HG02678 (cell line): ENCODE measurements around the gene IL11.
"Not testable (repeated sequence)": the region's sequence is repeated elsewhere in the genome, so short reads cannot be mapped to it uniquely, and the experiment has no call there.

Source experiments
- ATAC-seq: cut with Tn5 transposase; IDR thresholded peaks from one replicate; pipeline ENCODE4 v1.9.1; 2021; ENCODE audit warnings: mild to moderate bottlenecking, moderate library complexity; ENCODE audit not compliant: unreplicated experiment

IL11 gene

DNA sequence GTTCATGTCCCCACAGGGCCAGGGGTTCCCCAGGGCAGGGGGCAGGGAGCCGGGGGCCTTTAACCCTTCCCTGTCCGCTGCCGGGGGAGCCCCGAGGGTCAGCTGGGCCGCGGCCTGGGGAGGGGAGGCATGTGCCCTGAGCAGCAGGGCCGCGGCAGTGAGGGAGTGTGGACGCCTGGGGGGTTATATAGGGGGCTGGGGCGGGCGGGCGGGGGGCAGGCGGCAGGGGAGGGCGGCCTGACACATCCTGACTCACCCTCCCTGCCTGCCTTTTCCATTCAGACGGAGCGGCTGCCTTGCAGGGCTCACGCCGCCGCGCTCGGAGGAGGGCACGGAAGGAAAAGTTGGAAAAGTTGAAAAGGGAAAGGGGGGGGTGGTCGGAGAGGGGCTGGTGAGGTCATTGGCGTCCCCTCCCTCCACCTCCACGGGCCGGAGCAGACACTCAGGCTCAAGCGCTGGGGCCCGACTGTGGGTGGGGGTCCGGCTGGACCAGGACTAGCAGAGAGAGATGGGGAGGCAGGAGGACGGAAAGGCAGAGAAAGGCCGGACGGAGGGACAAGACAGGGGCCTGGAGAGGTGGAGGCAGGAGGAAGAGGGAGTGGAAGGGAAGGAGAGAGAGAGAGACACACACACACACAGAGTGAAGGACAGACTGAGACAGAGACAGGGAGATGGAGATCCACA, at the start of gene IL11:
TSS of gene IL11 (minus strand) at position 159 of the 684 bp plus-strand sequence. CDS start at position 6, 153 bp downstream.
- no peak for ATAC-seq

DNA sequence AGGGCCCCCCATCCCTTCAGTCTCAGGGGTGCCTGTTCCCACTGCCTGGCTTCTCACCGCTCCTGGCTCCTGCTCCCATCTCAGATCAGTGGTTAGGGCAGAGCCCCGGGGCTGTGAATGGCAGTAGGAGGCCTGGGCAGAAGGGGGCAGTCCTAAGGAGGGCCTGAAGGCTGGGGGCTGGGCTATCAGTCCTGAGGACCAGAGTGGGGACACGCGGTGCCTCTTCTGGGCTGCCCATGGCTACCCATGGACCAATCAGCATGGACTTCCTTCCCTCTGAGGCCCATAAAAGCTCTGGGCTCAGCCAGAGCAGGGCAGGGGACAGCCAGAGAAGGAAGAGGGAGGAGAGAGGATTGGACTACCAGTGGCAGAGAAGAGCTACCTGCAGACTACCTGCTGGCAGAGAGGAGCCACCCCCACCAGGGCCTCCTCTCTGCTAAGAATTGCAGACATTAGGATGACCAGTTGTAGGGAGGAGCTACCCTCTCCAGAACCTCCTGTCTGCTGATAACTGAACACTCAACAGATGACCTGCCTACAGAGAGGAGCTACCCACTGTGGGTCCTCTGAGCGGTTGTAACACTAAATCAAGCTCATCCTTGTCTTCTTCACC, 49.5 kb upstream of the IL11 start:
- no peak for ATAC-seq

DNA sequence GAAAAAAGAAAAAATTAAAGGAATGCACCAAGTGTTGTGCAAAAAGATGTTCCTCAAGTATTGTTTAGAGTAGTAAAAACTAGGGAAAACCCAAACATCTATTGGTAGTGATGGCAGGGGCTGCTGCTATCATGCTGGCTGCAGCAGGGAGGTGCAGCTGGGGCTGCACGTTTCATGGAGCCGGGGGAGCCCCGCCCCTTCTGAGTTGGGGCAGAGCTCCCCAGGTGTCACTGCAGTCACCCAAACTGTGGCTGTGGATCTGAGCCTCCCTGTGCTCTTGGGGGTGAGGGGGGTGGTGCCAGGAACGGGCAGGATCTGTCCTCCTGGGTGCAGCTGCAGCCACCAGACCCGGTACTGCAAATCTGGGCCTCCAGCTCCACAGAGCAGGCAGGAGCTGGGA, 48.8 kb upstream of the IL11 start:
- ATAC-seq: no peak

DNA sequence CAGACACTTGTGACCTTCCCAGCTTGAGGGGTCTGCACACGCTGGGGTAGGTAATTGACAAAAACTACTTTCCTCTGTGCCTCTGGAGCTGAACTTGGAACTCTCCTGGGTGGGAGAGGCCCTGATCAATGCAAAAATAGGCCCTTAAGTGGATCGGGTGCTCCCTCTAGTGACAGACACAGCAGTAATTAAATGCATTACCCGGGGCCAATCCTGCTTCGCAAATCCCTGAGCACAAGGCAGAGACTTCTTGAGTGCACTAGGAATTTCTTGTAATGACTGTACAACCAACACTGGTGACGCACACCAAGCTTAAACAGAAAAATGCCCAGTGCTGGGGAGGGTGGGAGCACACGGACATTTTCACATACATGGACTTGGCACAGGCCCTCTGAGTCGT, 47.9 kb upstream of the IL11 start:
- no peak for ATAC-seq

DNA sequence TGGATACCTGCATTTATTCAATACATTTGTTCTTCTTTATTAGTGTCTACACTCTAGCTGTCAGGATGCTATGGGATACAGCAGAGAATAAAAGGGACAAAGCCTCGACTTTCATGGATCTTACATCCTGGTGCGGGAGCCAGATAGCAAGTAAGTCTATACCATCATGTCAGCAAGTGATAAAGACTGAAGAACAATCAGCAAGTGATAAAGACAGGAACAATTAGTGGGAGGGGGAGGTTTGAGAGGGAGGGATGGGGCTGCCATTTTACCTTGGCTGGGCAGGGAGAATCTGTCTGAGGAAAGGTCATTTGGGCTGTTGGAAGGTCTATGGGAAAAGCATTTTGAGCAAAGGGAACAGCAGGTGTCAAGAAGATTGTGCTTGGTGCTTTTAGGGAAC, 39.9 kb upstream of the IL11 start:
- ATAC-seq: no peak

DNA sequence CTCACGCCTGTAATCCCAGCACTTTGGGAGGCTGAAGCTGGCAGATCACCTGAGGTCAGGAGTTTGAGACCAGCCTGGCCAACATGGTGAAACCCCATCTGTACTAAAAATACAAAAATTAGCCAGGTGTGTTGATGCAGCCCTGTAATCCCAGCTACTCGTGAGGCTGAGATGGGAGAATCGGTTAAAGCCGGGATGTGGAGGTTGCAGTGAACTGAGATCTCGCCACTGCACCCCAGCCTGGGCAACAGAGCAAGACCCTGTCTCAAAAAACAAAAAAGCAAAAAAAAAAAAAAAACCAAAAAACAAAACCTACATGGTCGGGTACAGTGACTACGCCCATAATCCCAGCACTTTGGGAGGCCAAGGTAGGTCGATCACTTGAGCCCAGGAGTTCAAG, 38.9 kb upstream of the IL11 start:
- not testable (repeated sequence) for ATAC-seq

DNA sequence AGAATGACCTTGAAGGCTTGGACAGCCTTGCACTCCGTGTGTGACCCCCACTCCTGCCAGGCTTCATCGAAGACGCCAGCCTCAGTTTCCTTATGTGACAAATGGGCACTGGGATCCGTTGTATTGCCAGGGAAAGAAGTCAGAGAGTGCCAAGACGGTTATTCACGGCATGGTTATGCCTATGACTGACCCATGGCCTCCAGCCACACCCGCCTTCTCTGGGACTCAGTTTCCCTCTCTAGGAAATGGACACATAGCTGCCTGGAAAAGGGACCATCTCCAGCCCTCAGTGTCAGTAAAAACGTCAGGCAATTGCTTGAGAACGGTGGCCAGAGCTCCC, 38.2 kb upstream of the IL11 start:
- ATAC-seq: no peak

DNA sequence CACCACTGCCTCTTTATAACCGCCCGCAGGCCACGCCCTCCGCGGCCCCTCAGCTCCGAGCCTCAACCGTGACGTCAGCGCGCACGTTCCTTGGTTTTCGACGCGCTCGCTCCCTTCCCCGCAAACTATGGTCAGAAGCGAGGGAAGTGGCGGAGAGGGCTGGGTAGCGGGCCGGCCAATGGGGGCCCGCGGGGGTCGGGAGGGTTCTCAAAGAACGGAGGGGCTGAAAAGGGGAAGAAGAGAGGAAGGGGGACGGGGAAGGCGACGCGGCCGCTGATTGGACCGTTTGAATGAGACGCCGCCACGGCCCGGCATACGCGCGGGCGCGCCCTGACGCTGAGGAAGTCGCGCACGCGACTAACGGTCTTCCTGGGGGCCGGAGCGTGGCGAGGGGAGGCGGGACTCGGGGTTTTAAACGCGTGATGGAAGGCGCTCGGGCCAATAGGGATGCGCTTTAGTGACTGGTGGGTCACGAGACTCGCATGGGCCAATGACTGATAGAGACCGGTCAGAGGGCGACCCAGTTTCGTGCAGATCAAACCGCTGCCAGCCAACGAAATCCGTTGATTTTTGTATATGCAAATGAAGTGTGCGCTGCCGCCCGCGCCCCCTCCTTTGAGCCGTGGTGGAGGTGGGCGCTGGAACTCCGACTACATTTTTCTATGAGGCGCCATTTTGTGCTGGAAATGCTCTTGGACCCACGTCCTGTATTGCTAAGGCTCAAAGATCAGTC, 37.7 kb upstream of the IL11 start:
- peak; percentile 82 for ATAC-seq

DNA sequence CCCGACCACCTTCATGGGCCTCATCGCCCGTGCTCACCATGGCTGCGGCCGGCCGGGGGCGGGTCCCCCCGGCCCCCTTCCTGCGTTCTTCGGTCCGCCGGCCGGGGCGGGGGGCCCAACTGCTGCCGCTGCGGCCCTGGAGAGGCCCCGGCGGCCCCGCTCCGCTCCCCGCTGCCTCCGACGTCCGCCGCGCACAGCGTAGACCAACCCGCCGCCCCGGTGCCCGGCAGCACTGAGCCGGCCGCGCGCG, 37.2 kb upstream of the IL11 start, which contains the start of gene UBE2S:
TSS of gene UBE2S (minus strand) at position 239 of the 250 bp plus-strand sequence. CDS start at position 40, 199 bp downstream.
- ATAC-seq: peak; percentile 11

DNA sequence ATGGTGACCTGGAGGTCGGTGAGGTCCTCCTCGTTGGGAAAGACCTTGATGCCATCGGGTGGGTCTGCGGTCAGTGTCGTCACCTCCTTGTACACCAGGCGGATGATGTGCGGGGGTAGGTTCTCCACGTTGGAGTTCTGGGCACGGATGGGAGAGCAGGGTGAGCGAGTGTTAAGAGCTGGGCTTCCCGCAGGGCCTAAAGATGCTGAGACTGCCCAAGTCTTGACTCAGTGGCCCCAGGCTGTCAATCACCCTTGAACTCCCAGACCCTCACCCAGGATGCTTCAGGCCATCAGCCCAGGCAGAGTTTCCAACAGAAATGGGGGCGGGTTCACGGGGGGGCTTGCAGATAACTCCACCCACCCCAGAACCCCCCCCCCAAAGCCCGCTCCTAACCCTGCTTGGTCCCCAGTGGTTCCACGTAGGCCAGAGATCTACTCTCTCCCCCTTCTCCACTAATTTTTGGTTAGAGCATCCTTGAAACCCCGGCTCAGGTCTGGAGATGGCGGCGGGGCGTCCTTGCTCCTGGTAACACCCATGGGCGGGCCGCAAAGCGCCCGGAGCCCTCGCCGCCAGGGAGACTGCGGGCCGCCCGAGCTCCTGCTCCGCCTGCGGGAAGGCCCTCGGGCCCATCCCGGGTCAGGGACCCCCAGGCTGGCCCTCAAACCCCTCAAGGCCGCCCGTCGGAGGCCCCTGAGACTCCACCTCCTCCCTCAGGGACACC, 36.7 kb upstream of the IL11 start:
- ATAC-seq: peak; percentile 8

DNA sequence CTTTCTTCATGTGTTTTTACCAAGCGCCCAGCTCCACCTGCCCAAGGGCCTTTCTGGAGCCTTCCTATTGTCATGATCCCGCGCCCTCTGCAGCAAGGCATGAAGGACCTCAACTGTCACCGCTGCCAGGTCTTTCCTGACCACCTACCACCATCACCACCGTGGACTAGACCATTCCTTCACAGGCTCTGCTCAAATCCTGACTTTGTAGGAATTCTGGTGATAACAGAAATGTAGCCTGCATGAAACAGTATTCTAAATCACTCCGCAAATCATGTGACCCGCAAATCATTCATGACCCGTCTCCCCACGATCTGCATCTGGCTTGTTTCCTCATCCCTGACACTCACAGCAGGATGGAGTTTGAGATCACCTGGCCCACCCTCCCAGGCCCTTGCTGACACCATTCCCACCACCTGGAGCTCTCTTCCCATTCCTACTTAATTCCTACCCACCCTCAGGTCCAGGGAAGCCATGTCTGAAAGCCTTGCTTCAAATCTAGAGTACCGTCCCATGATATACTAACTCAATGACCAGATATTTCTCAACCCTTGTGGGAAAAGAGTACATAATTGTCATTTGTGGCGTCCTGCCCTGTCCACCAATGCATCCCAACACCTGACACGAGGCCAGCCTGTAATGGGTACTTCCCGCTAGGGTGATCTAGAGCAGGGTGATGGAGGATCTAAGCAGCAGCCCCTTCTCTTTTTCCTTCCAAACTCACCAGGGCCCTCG, 36.0 kb upstream of the IL11 start:
- ATAC-seq: no peak

DNA sequence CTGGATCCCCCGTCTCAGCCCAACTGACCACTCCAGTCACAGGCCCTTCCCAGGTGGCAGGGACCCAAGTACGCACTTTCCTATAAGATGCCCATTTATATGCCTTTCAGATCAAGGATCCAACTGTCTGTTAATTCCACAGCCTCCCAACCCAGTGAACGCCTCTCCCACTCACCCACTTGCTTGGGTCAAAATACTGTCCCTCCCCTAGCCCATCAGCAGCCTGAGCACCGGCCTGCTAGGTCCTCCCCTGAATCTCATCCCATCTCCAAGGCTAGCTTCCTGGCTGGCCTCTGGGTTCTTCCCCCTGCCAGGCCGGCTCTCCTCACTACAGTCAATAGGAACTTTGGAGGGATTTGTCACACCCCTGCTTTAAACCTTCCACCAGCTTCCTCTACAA, 35.4 kb upstream of the IL11 start:
- no peak for ATAC-seq

DNA sequence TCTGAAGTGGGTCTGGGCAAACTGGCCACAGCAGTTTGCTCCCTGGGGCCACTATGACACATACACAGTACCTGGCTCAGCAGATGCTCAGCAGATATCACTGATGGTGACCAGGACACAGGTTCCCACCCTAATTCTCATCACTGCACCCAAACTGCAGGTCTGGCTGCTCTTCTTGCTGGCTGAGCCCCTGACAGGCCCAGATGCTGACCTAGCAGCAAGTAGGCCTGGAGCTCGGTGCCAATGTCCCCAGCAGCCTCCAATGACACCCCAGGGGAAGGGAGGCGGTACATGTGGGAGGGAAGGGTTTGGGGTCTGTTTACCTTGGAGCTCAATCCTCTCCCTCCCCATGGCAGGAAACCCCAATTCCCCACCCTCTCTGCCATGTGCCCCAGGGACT, 32.2 kb upstream of the IL11 start:
- no peak for ATAC-seq

DNA sequence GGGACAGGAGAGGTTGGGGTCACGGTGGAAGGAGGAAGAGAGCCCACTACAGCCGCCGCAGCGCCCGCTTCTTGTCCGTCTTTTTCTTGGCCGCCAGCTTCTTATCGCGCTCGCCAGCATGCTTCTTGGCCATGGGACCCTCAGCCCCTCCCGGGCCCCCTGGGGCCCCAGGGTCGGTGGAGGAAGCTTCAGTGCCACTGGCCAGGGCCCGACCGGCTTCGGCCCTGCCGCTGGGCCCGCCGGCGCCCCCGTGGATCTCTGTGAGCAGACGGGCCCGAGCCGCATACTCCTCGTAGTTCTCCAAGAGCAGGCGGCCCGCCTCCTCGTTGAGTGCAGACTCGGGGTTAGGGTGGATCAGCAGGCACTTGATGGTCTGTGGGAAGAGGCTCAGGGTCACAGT, 31.1 kb upstream of the IL11 start:
- not testable (repeated sequence) for ATAC-seq

DNA sequence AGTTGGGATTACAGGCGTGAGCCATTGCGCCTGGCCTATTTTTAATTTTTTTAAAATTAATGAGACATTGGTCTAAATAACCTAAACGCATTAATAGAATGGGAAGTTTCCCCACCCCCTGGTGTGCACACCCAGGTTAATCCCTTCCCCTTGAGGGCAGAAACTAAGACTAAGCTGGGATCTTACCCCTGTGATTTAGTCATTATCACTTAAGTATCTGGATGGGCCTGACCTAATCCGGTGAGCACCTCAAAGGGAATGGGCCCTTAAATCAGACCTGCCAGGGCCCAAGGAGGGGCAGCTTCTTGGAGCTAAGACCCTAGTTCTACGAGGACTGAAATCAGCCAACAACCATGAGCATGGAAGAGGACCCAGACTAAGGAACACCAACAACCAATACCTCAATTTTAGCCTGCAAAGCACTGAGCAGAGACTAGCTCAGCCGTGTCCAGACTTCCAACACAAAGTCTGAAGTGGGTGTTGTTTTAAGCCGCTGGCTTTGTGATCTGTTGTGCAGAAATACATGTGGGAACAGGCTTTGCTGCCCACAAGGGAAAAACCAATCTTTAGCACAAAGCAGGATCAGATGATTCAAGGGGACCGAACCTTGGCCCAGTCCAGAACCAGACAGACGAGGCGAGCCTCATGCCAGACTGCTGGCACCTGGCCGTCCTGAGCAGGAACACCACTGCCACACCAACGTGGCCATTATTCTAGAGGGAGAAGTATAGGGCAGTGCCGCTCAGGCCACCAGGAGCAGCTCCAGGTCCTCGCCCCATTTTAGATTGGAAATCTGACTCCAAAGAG, 30.2 kb upstream of the IL11 start:
- ATAC-seq: no peak

DNA sequence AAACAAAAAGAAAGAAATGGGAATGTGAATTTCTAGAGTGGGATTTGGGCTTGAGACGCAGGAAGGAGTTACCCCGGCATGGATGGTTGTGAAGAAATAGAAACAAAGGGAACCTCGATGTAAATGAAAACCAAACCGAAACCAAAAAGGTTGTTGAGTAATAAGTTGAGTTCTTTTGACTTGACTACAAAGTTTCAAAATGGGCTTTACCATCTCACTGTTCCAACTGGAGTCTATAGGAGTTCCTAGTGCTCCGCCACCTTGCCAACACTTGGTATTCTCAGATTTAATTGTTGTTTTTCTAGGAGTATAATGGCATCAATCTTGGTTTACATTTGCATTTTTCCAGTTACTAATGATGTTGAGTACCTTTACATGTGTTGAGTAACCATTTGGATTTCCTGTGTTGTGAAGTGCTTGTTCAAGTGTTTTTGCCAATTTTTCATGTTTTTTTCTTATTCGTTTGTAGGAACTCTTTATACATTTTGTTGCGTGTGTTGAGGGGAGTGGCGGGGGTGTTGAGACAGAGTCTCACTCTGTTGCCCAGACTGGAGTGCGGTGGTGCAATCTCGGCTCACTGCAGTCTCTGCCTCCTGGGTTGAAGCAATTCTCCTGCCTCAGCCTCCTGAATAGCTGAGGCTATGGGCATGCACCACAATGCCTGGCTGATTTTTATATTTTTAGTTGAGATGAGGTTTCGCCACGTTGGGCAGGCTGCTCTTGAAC, 28.1 kb upstream of the IL11 start:
- ATAC-seq: no peak

DNA sequence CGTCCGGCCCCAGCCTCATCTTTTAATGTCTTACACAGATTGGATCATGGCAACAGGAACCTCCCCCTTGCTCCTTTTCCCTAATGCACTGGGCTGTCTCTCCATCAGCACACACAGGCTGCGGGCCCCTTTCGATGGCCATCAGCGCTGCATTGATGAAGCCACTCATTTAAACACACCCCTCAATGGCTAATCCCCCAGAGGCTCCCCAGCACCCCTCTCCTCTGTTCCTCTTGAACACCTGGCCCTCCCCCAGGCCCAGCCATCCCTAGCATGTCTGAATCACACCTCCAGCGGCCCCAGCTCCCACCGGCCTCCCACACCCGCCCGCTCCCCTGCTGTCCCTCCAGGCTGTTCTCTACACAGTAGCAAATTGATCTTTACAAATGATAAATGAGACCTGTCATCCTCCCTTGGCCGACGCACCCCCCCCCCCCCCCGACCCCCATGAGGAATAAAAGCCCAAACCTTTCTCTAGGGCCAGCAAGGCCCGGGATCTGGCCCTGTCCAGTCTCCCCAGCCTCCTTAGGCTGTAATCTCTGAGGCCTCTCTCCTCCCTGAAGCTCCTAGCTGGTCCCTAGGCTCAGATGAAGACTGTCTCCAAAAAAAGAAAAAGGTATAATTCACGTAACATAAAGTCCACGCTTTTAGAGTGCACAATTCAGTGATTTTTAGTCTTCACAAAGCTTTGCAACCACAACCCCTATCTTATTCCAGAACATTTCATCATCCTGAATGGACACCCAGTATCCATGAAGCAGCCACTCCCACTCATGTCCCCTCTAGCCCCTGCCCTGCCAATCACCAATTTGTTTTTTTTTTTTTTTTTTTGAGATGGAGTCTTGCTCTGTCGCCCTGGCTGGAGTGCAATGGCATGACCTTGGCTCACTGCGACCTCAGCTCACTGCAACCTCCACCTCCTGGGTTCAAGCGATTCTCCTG, 22.8 kb upstream of the IL11 start:
- ATAC-seq: no peak
